ENCODE measurements around the gene THBS1.

Gene THBS1

GRCh38 chr15:39584266-39584659 is 3.4 kb downstream of the THBS1 start:
- no peak for DNase-seq
- no peak for TF ChIP-seq CTCF (IDR thresholded peaks at IDR 0.05; ENCODE audit: low read depth, low read length)
- Histone ChIP-seq H3K4me3 (ENCODE audit: low read depth, low read length) (no peak overlapping the region), H3K27me3 (ENCODE audit: insufficient read depth, low read depth, severe bottlenecking) (peaks cover 77% of the 10 kb centered on the region), H3K27ac (no peak overlapping the region), H3K36me3 (no peaks in the 10 kb centered on the region), H3K9me3 (ENCODE audit: severe bottlenecking) (no peaks in the 10 kb centered on the region)

DNA sequence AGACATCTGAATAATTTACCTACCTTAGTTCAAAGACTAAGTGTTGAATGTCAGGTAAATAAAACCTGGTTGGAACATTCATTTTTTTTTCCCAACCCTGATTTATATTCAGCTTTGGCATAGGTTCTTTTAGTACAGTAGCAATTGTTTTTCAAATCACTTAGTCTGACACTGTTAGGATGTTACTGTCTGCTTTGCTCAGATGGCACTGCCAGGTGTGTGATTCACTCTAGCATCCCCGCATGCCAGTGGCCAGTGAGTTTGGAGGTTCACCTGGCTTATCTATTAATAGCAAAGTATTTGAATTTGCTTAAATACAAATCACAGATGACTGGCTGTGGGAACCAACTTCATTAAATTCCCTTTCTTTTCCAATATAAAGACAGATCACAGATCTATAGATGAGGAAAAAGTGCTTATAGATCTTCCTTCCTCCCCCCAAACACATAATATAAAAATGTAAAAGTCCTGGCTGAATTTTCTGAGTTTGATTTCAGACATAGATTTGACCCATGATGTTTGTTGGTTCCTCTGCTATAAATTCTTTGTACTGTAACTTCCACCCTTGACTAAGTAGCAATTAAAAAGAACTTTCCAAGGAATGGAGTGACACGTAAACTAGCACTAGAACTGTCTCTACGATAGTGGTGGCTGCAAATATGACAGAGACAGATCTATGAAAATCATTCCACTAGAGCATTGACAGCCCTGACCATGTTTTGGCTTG is 3.9 kb downstream of the THBS1 start:
- Histone ChIP-seq H3K4me3 (ENCODE audit: low read depth, low read length) (no peak overlapping the region), H3K9me3 (ENCODE audit: severe bottlenecking) (no peaks in the 10 kb centered on the region), H3K27ac (no peak overlapping the region), H3K36me3 (no peaks in the 10 kb centered on the region), H3K27me3 (ENCODE audit: insufficient read depth, low read depth, severe bottlenecking) (peaks cover 71% of the 10 kb centered on the region)
- no peak for DNase-seq
- TF ChIP-seq CTCF (IDR thresholded peaks at IDR 0.05; ENCODE audit: low read depth, low read length), result no peak

GRCh38 chr15:39585389-39585841 is 4.5 kb downstream of the THBS1 start:
- H3K27me3 ChIP-seq (ENCODE audit: insufficient read depth, low read depth, severe bottlenecking), result peaks cover 65% of the 10 kb centered on the region
- H3K4me3 ChIP-seq (ENCODE audit: low read depth, low read length), result no peak overlapping the region
- H3K9me3 ChIP-seq (ENCODE audit: severe bottlenecking), result no peaks in the 10 kb centered on the region
- H3K27ac ChIP-seq, result no peak overlapping the region
- DNase-seq, result no peak
- TF ChIP-seq CTCF (IDR thresholded peaks at IDR 0.05; ENCODE audit: low read depth, low read length), result no peak
- no peaks in the 10 kb centered on the region for H3K36me3 ChIP-seq

- Histone ChIP-seq H3K27ac (no peak overlapping the region), H3K4me3 (ENCODE audit: low read depth, low read length) (no peak overlapping the region), H3K36me3 (no peaks in the 10 kb centered on the region), H3K27me3 (ENCODE audit: insufficient read depth, low read depth, severe bottlenecking) (peaks cover 62% of the 10 kb centered on the region), H3K9me3 (ENCODE audit: severe bottlenecking) (no peaks in the 10 kb centered on the region)
- DNase-seq, result no peak
- no peak for TF ChIP-seq CTCF (IDR thresholded peaks at IDR 0.05; ENCODE audit: low read depth, low read length)
Measured at GRCh38 chr15:39585871-39586301, 5.0 kb downstream of the THBS1 start.

DNA sequence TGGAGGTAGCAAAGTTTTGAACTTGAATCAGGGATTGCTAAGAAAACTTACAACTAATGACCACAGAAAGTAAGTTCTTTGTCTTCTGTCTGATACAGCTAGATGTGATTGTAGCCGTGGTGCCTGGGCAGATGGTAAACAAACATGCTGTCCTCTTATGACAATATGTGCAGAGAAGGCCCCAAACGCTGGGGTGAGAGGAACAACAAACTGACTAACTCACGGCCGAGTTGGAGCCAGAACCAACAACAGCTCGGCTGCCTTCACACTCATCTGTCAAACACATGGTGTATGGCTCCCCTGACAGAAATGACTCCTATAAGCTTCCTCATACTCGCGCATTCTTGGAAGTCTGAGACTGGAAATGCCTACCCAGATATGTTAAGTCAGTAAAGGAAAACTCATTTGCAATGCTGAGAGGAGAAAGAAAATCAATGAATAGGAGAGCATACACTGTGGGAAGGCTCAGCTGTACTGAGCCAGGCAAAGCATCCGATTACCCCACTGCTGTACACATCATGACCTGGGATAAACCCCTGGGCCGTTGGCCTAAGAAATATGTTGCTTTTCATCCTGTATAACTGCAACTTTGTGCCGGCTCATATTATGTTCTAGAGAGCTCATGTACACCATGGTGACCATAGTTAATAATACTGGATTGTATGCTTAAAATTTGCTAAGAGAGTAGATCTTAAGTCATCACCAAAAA is 5.7 kb downstream of the THBS1 start:
- no peak for TF ChIP-seq CTCF (IDR thresholded peaks at IDR 0.05; ENCODE audit: low read depth, low read length)
- Histone ChIP-seq H3K4me3 (ENCODE audit: low read depth, low read length) (no peak overlapping the region), H3K27me3 (ENCODE audit: insufficient read depth, low read depth, severe bottlenecking) (peaks cover 60% of the 10 kb centered on the region), H3K36me3 (no peaks in the 10 kb centered on the region), H3K27ac (no peak overlapping the region), H3K9me3 (ENCODE audit: severe bottlenecking) (no peaks in the 10 kb centered on the region)
- no peak for DNase-seq

All from WERI-Rb-1 (cell line).